MCF 10A (cell line): ENCODE measurements around the gene NSUN2. TPM values are rescaled to one million over a fixed set of nuclear protein-coding genes. Genes with fewer than 3 reads are reported as not detected.
"Not testable (repeated sequence)": the region's sequence is repeated elsewhere in the genome, so short reads cannot be mapped to it uniquely, and the experiment has no call there.

ENCODE experiments used
- BruUV-seq: library from RNA; stranded (reverse); fragments of 400-500 nt; replicated peaks from 2 replicates; lab custom pipeline; 2021; lab: Mats Ljungman, UMichigan
- CTCF ChIA-PET: fragments of 300-600 bp; sonication (Branson Sonifier 250); formaldehyde crosslinking; extraction: SDS; loops from one replicate; lab custom pipeline; 2021; ENCODE audit warnings: antibody characterized with exemption, inconsistent platforms; lab: Yijun Ruan, JAX
- POLR2A ChIA-PET: fragments of 300-600, 350-650 bp; sonication (Branson Sonifier 250); formaldehyde crosslinking; extraction: SDS; loops from one replicate; lab custom pipeline; 2020; ENCODE audit warnings: antibody characterized with exemption, inconsistent platforms; lab: Yijun Ruan, JAX
- DNase-seq: peaks from one replicate; pipeline ENCODE4 v3.0.0-alpha.2; 2018; ENCODE audit not compliant: unreplicated experiment
- H3K27ac Mint-ChIP-seq: one replicate; pipeline ENCODE4 v1.8.0; 2022; ENCODE audit warnings: mild to moderate bottlenecking, low read depth, mixed read lengths; ENCODE audit not compliant: unreplicated experiment
- H3K27me3 Mint-ChIP-seq: one replicate; pipeline ENCODE4 v1.8.0; 2022; ENCODE audit warnings: mixed read lengths; ENCODE audit not compliant: insufficient read depth, unreplicated experiment
- H3K36me3 Mint-ChIP-seq: one replicate; pipeline ENCODE4 v1.8.0; 2022; ENCODE audit warnings: mild to moderate bottlenecking, moderate library complexity, mixed read lengths; ENCODE audit not compliant: insufficient read depth, unreplicated experiment
- H3K4me1 Mint-ChIP-seq: one replicate; pipeline ENCODE4 v1.8.0; 2022; ENCODE audit warnings: mixed read lengths; ENCODE audit not compliant: insufficient read depth, unreplicated experiment
- H3K4me3 Mint-ChIP-seq: one replicate; pipeline ENCODE4 v1.8.0; 2022; ENCODE audit warnings: mild to moderate bottlenecking, moderate library complexity, mixed read lengths; ENCODE audit not compliant: unreplicated experiment
- H3K9me3 Mint-ChIP-seq: one replicate; pipeline ENCODE4 v1.8.0; 2022; ENCODE audit warnings: mixed read lengths; ENCODE audit not compliant: unreplicated experiment
- intact Hi-C: fragments of 100-400 bp; cut with micrococcal nuclease; formaldehyde crosslinking; loops from 2 replicates; pipeline ENCODE4 v1.14.1; 2022
- total RNA-seq: library from RNA; stranded (reverse); gene quantifications from 2 replicates; pipeline ENCODE4 v1.2.3, GENCODE V29; 2022
- TF ChIP-seq, protein P1 (sequence below): fragments of 200-600 bp; IDR thresholded peaks from one replicate; pipeline ENCODE4 v1.8.0; 2022; ENCODE audit warnings: antibody characterized with exemption, mild to moderate bottlenecking; ENCODE audit not compliant: unreplicated experiment

Gene NSUN2
- total RNA-seq, 1 experiment from 2014 or later = 95.7 TPM

DNA sequence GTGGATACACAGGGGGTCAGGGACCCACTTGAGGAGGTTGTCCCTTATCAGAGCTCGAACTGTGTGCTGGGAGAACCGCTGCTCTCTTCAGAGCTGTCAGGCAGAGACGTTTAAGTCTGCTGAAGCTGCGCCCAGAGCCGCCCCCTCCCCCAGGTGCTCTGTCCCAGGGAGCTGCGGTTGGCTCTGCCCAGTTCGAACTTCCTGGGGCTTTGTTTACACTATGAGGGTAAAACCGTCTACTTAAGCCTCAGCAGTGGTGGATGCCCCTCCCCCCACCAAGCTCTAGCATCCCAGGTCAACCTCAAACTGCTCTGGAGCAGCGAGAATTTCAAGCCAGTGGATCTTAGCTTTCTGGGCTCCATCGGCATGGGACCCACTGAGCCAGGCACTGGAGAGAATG is 16.3 kb upstream of the NSUN2 start:
- no peak for DNase-seq
- no peak overlapping the region for H3K4me3 Mint-ChIP-seq
- POLR2A ChIA-PET = no interaction called here
- CTCF ChIA-PET = no interaction called here
- H3K4me1 Mint-ChIP-seq = peaks cover 11% of the 10 kb centered on the region
- peaks cover 35% of the 10 kb centered on the region for H3K36me3 Mint-ChIP-seq
- BruUV-seq = no TSS peak
- H3K9me3 Mint-ChIP-seq = no peaks in the 10 kb centered on the region
- H3K27ac Mint-ChIP-seq = no peak overlapping the region
- TF ChIP-seq, protein P1, sequence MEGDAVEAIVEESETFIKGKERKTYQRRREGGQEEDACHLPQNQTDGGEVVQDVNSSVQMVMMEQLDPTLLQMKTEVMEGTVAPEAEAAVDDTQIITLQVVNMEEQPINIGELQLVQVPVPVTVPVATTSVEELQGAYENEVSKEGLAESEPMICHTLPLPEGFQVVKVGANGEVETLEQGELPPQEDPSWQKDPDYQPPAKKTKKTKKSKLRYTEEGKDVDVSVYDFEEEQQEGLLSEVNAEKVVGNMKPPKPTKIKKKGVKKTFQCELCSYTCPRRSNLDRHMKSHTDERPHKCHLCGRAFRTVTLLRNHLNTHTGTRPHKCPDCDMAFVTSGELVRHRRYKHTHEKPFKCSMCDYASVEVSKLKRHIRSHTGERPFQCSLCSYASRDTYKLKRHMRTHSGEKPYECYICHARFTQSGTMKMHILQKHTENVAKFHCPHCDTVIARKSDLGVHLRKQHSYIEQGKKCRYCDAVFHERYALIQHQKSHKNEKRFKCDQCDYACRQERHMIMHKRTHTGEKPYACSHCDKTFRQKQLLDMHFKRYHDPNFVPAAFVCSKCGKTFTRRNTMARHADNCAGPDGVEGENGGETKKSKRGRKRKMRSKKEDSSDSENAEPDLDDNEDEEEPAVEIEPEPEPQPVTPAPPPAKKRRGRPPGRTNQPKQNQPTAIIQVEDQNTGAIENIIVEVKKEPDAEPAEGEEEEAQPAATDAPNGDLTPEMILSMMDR = no peak
- no peaks in the 10 kb centered on the region for H3K27me3 Mint-ChIP-seq
- intact Hi-C loops = no loop called here

DNA sequence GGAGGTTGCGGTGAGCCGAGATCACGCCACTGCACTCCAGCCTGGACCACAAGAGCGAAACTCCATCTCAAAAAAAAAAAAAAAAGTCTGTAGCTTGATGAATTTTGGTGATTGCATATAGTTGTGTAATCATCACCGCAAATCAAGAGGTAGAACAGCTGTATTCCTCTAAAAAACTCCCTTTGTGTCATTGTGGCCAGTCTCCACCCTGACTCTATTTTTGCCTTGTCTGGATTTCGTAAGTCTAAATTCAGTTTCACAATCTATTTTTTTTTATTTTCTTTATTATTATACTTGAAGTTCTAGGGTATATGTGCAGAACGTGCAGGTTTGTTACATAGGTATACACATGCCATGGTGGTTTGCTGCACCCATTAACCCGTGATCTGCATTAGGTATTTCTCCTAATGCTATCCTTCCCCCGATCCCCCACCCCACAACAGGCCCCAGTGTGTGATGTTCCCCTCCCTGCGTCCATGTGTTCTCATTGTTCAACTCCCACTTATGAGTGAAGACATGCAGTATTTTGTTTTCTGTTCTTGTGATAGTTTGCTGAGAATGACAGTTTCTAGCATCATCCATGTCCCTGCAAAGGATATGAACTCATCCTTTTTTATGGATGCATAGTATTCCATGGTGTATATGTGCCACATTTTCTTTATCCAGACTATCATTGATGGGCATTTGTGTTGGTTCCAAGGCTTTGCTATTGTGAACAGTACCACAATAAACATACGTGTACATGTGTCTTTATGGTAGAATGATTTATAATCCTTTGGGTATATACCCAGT is 12.9 kb upstream of the NSUN2 start:
- H3K4me3 Mint-ChIP-seq, H3K27ac Mint-ChIP-seq, intact Hi-C loops, CTCF ChIA-PET, H3K27me3 Mint-ChIP-seq, H3K9me3 Mint-ChIP-seq, BruUV-seq: not testable (repeated sequence)
- POLR2A ChIA-PET = interaction anchor here (0.9 to 1.0 kb wide), 2 partner anchors 13 to 24 kb away, joined by 3 read pairs; partner anchors contain the start of genes NSUN2 and SRD5A1
- H3K4me1 Mint-ChIP-seq = peaks cover 11% of the 10 kb centered on the region
- peaks cover 44% of the 10 kb centered on the region for H3K36me3 Mint-ChIP-seq
- DNase-seq = peak; percentile 57

DNA sequence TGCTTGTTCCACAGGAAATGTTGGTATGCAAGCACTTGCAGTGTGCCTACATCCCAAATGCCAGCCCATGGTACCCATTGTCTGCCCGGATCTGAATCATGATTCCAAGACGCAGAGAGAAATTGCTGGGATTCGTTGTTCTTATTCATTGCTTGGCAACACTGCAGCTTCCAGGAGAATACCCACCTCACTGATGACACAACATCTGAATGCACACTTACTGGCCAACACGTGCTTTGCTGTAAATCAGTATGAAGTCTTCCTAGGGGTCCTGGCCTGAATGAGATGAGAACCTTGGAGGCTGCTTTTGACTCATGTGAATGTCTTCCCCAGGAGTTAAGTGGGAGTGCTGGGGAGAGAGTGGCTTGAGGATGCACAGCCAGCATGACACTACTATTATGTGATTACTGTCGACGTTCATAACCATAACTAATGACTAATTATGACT is 12.0 kb upstream of the NSUN2 start:
- TF ChIP-seq, protein P1 = no peak
- DNase-seq = peak; percentile 15
- no peak overlapping the region for H3K4me3 Mint-ChIP-seq
- H3K36me3 Mint-ChIP-seq = peaks cover 46% of the 10 kb centered on the region
- no peak overlapping the region for H3K27ac Mint-ChIP-seq
- H3K4me1 Mint-ChIP-seq = peaks cover 11% of the 10 kb centered on the region
- H3K27me3 Mint-ChIP-seq = no peaks in the 10 kb centered on the region
- no TSS peak for BruUV-seq
- H3K9me3 Mint-ChIP-seq = no peaks in the 10 kb centered on the region
- POLR2A ChIA-PET = interaction anchor here (0.9 kb wide), 1 partner anchor 24 kb away, joined by 3 read pairs; no protein-coding TSS in a partner anchor
- CTCF ChIA-PET = no interaction called here
- intact Hi-C loops = no loop called here

DNA sequence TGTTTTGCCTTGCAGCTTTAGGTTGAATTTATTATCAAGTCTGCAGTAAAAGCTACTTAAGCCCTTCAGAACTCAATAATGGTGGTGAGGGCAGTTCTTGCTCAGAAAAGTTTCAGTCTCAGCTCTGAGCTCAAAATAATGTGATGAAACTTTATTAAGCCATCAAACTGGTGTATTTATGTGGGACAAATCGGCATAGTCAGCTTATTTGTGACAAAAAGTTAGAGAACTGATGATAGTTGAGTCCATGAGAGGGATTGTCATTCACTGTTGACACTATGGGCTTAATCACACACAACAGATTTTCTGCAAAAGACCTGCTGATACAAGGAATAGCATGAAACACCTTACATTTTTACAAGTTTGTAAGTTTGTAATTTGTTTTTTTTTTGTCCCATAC is 9.8 kb upstream of the NSUN2 start:
- TF ChIP-seq, protein P1 = no peak
- no peaks in the 10 kb centered on the region for H3K9me3 Mint-ChIP-seq
- no TSS peak for BruUV-seq
- no peaks in the 10 kb centered on the region for H3K27me3 Mint-ChIP-seq
- DNase-seq = no peak
- H3K27ac Mint-ChIP-seq = no peak overlapping the region
- peaks cover 16% of the 10 kb centered on the region for H3K4me1 Mint-ChIP-seq
- POLR2A ChIA-PET = interaction anchor here (1.3 kb wide), 1 partner anchor 9 kb away, joined by 6 read pairs; no protein-coding TSS in a partner anchor
- peaks cover 40% of the 10 kb centered on the region for H3K36me3 Mint-ChIP-seq
- H3K4me3 Mint-ChIP-seq = no peak overlapping the region
- intact Hi-C loops = no loop called here
- CTCF ChIA-PET = interaction anchor here (0.6 kb wide), 1 partner anchor 103 kb away, joined by 4 read pairs; no protein-coding TSS in a partner anchor
